OCI-LY1 (cell line): ENCODE results near the gene KCNT1.

Experiments used
- H2AFZ ChIP-seq: fragments of 200-600 bp; sonication (generic), shearing (Covaris generic); 2 replicates; pipeline ENCODE4 v1.6.0; 2014; ENCODE audit warnings: antibody characterized with exemption, mild to moderate bottlenecking, low read length
- H3F3A ChIP-seq: fragments of 200-600 bp; sonication (generic), shearing (Covaris generic); 2 replicates; pipeline ENCODE4 v1.6.0; 2014; ENCODE audit warnings: mild to moderate bottlenecking, antibody characterized with exemption, low read length, moderate library complexity; ENCODE audit not compliant: insufficient read depth
- H3K27ac ChIP-seq: fragments of 200-600 bp; sonication (generic); 2 replicates; pipeline ENCODE4 v1.5.1; 2014; ENCODE audit warnings: low read length, mixed run types, mild to moderate bottlenecking, low read depth; ENCODE audit not compliant: poor library complexity, severe bottlenecking
- H3K27me3 ChIP-seq: fragments of 200-600 bp; sonication (generic); 2 replicates; pipeline ENCODE4 v1.6.0; 2014; ENCODE audit warnings: antibody characterized with exemption, mild to moderate bottlenecking, low read length, moderate library complexity; ENCODE audit not compliant: insufficient read depth
- H3K36me3 ChIP-seq: fragments of 200-600 bp; sonication (generic); 2 replicates; pipeline ENCODE4 v1.6.1; 2014; ENCODE audit warnings: mild to moderate bottlenecking, antibody characterized with exemption, low read length, moderate library complexity, mixed read lengths; ENCODE audit not compliant: insufficient read depth
- H3K4me1 ChIP-seq: fragments of 200-600 bp; sonication (generic); 2 replicates; pipeline ENCODE4 v1.5.1; 2014; ENCODE audit warnings: mild to moderate bottlenecking, low read length, moderate library complexity; ENCODE audit not compliant: insufficient read depth, severe bottlenecking
- H3K4me2 ChIP-seq: fragments of 200-600 bp; sonication (generic), shearing (Covaris generic); 2 replicates; pipeline ENCODE4 v1.6.1; 2014; ENCODE audit warnings: low read length
- H3K4me3 ChIP-seq: fragments of 200-600 bp; sonication (generic); 2 replicates; pipeline ENCODE4 v1.5.1; 2014; ENCODE audit warnings: low read length, low read depth, mild to moderate bottlenecking, mixed read lengths; ENCODE audit not compliant: poor library complexity, severe bottlenecking
- H3K79me2 ChIP-seq: fragments of 200-600 bp; shearing (Covaris generic); 2 replicates; pipeline ENCODE4 v1.6.1; 2016; ENCODE audit warnings: mixed run types, low read length, mixed read lengths; ENCODE audit not compliant: insufficient read depth
- H3K9ac ChIP-seq: fragments of 200-600 bp; sonication (generic), shearing (Covaris generic); 2 replicates; pipeline ENCODE4 v1.6.1; 2014; ENCODE audit warnings: mild to moderate bottlenecking, low read length, mixed read lengths
- H3K9me2 ChIP-seq: fragments of 200-600 bp; sonication (generic), shearing (Covaris generic); 2 replicates; pipeline ENCODE4 v1.6.1; 2014; ENCODE audit warnings: low read depth, mild to moderate bottlenecking, low read length, mixed read lengths
- H3K9me3 ChIP-seq: fragments of 200-600 bp; shearing (Covaris generic); 2 replicates; pipeline ENCODE4 v1.6.1; 2014; ENCODE audit warnings: low read length, mixed read lengths
- H4K20me1 ChIP-seq: fragments of 200-600 bp; sonication (generic), shearing (Covaris generic); 2 replicates; pipeline ENCODE4 v1.6.0; 2016; ENCODE audit warnings: mild to moderate bottlenecking, low read length; ENCODE audit not compliant: insufficient read depth
- CTCF ChIP-seq: fragments of 200-600 bp; sonication (generic), shearing (Covaris generic); IDR thresholded peaks from 2 replicates; pipeline ENCODE4 v1.5.1; 2017; ENCODE audit warnings: mild to moderate bottlenecking, antibody characterized with exemption, low read length, moderate library complexity, mixed read lengths
- EZH2 ChIP-seq: fragments of 200-600 bp; sonication (generic), shearing (Covaris generic); IDR thresholded peaks from 2 replicates; pipeline ENCODE4 v1.8.0; 2017; ENCODE audit warnings: borderline replicate concordance, mixed run types, mild to moderate bottlenecking, antibody characterized with exemption, low read length, moderate library complexity, mixed read lengths

Gene KCNT1

DNA sequence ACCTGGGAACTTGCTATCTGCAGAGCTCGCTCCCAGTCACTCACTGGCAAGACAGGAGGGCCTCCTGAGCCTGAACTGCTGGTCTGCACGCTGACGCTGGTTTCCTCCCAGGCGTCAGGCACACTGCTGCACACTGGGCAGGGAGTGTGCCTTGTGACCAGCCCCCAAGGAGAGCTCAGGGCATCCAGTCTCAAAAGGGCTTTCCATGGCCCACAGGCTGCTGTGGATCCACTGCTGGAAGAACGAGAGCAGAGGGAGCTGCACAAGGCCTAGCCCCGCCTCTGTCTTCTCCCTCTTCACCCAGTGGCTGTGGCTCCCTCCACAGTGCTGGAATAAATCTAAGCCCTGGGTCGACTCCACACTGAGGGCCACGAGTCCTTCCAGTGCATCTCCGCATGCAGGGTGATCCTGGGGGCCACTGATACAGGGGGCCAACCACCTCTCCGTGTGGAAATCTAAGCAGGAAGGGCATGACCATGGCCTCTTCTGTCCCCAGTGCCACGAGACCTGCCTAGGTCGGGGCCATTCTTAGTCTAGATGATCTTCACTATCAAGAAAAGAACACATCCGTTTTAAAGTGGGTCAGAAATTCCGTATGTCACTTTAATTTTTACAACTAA, 111.8 kb downstream of the KCNT1 start:
- no peaks in the 10 kb centered on the region for H3K9me2 ChIP-seq
- no peaks in the 10 kb centered on the region for H4K20me1 ChIP-seq
- no peak overlapping the region for H2AFZ ChIP-seq
- H3K36me3 ChIP-seq, result peaks cover 55% of the 10 kb centered on the region
- no peaks in the 10 kb centered on the region for H3K9me3 ChIP-seq
- no peaks in the 10 kb centered on the region for H3K79me2 ChIP-seq
- H3K27ac ChIP-seq, result no peak overlapping the region
- no peak overlapping the region for H3K9ac ChIP-seq
- no peaks in the 10 kb centered on the region for H3K4me1 ChIP-seq
- no peak overlapping the region for H3K4me2 ChIP-seq
- no peaks in the 10 kb centered on the region for H3F3A ChIP-seq
- no peak for TF ChIP-seq CTCF
- no peak for TF ChIP-seq EZH2
- H3K27me3 ChIP-seq, result no peaks in the 10 kb centered on the region
- H3K4me3 ChIP-seq, result no peak overlapping the region

GRCh38 chr9:135814421-135815095, 112.6 kb downstream of the KCNT1 start:
- Histone ChIP-seq H2AFZ (no peak overlapping the region), H3K9me3 (no peaks in the 10 kb centered on the region), H4K20me1 (no peaks in the 10 kb centered on the region), H3K9me2 (no peaks in the 10 kb centered on the region), H3K9ac (no peak overlapping the region), H3K4me2 (no peak overlapping the region), H3K36me3 (peaks cover 54% of the 10 kb centered on the region), H3K4me3 (no peak overlapping the region), H3F3A (no peaks in the 10 kb centered on the region), H3K79me2 (no peaks in the 10 kb centered on the region), H3K4me1 (no peaks in the 10 kb centered on the region), H3K27me3 (no peaks in the 10 kb centered on the region), H3K27ac (no peak overlapping the region)
- TF ChIP-seq EZH2 (no peak), CTCF (no peak)

GRCh38 chr9:135815413-135815812, 113.4 kb downstream of the KCNT1 start:
- TF ChIP-seq EZH2 (no peak), CTCF (no peak)
- Histone ChIP-seq H2AFZ (no peak overlapping the region), H3K4me2 (no peak overlapping the region), H3K27me3 (no peaks in the 10 kb centered on the region), H3K9me2 (no peaks in the 10 kb centered on the region), H3K4me3 (no peak overlapping the region), H3K36me3 (peaks cover 53% of the 10 kb centered on the region), H4K20me1 (no peaks in the 10 kb centered on the region), H3K4me1 (no peaks in the 10 kb centered on the region), H3K79me2 (no peaks in the 10 kb centered on the region), H3K27ac (no peak overlapping the region), H3F3A (no peaks in the 10 kb centered on the region), H3K9ac (no peak overlapping the region), H3K9me3 (no peaks in the 10 kb centered on the region)
